Duodenal mucosa (tissue), 2 donors: ENCODE results near the gene GARIN5B.

Experiments
- H3K27ac ChIP-seq: one replicate; pipeline ENCODE4 v1.7.0; 2013; ENCODE audit warnings: low read depth, low read length
- H3K27me3 ChIP-seq, 2 donors: one replicate each; pipeline ENCODE4 v1.7.0; 2013; ENCODE audit warnings: low read length in 2 of 2, control low read depth in 1 of 2; ENCODE audit not compliant: insufficient read depth in 2 of 2, control insufficient read depth in 1 of 2
- H3K36me3 ChIP-seq, 2 donors: one replicate each; pipeline ENCODE4 v1.7.0; 2013; ENCODE audit warnings: low read length in 2 of 2, control low read depth in 1 of 2; ENCODE audit not compliant: insufficient read depth in 2 of 2, control insufficient read depth in 1 of 2
- H3K4me1 ChIP-seq, 2 donors: one replicate each; pipeline ENCODE4 v1.7.0; 2013; ENCODE audit warnings: low read length in 2 of 2, control low read depth in 1 of 2; ENCODE audit not compliant: insufficient read depth in 2 of 2, control insufficient read depth in 1 of 2
- H3K4me3 ChIP-seq, 2 donors: one replicate each; pipeline ENCODE4 v1.7.0; 2013; ENCODE audit warnings: low read length in 2 of 2, low read depth in 1 of 2
- H3K9ac ChIP-seq, 2 donors: one replicate each; pipeline ENCODE4 v1.7.0; 2013; ENCODE audit warnings: low read length in 2 of 2, low read depth in 1 of 2
- H3K9me3 ChIP-seq, 2 donors: one replicate each; pipeline ENCODE4 v1.7.0; 2013; ENCODE audit warnings: low read length in 2 of 2, control low read depth in 1 of 2; ENCODE audit not compliant: control insufficient read depth in 1 of 2

The GARIN5B gene

DNA sequence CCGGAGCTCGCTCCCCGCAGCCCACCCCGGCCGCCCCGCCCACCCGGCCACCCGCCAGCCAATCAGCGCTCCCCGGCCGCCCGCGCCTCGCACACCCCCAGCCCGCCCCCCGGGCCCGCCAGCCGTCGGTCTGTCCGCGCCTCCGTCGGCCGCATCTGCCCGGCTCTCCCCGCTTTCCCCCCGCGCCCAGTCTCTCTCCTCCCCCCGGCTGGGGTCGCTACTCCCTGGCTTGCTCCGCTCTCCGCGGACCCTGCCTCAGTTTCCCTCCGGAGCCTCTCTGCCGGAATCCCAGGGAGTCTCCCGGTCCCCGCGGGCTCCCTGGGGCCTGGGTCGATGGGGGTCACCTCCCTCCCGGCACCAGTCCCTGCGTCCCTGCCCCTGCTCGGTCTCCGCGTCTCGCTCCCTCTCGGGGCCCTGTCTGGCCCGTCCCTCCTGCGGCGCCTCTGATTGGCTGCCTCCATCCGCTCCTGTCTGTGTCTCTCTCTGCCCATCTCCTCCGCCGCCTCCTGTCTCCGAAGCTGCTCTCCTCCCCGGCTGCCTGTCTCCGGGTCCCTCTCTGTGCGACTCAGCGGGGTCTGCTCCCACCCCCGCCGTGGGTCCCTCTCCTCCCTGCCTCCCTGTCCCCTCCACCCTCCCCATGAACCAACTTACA is 6.7 kb upstream of the GARIN5B start:
- no peaks in the 10 kb centered on the region for H3K9me3 ChIP-seq
- H3K4me1 ChIP-seq: no peaks in the 10 kb centered on the region
- H3K27ac ChIP-seq: no peak overlapping the region
- no peaks in the 10 kb centered on the region for H3K36me3 ChIP-seq
- no peak overlapping the region for H3K9ac ChIP-seq
- peaks cover 47 to 49% of the 10 kb centered on the region in 2 donors for H3K27me3 ChIP-seq
- H3K4me3 ChIP-seq: peak overlapping the region in 1 of 2 donors; percentile 21

DNA sequence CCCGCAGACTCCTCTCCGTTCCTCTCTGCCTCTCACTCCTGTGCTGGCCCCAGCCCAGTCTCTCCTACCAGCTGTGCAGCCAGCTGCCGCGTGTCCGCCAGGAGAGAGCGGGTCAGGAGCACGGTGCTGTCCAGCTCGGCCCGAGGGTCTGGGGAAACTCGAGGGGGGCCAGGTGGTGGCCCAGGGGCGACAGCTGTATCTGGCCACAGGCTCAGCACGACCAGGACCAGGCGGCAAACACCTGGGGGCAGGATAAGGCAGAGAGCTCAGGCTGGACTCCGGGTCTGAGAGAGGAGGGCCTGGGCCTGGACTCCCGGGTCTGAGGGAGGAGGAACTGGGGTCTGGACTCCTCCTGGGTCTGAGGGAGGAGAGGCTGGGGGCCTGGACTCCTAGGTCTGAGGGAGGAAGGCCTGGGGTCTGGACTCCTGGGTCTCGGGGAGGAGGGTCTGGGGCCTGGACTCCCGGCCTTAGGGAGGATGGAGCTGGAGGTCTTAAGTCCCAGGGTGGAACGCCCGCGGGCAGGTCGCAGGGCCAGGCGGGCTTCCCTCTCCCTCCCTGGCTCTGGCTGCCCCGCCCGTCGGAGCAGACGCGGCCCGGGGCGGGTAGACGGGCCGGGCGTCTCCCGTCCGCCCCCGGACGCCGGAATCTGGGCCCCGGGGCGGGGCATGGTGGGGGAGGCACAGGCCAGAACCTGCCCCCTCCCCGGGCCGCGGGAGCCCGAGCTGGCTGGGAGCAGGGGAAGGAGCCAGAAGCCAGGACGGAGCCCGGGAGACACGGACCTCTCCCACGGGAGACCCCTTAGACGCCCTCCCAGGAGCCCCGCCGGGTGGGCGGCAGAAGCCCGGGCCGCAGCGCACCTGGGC is 5.9 kb upstream of the GARIN5B start:
- H3K4me3 ChIP-seq: no peak overlapping the region
- H3K36me3 ChIP-seq: no peaks in the 10 kb centered on the region
- no peak overlapping the region for H3K27ac ChIP-seq
- no peak overlapping the region for H3K9ac ChIP-seq
- no peaks in the 10 kb centered on the region for H3K4me1 ChIP-seq
- peaks cover 41 to 45% of the 10 kb centered on the region in 2 donors for H3K27me3 ChIP-seq
- H3K9me3 ChIP-seq: no peaks in the 10 kb centered on the region

DNA sequence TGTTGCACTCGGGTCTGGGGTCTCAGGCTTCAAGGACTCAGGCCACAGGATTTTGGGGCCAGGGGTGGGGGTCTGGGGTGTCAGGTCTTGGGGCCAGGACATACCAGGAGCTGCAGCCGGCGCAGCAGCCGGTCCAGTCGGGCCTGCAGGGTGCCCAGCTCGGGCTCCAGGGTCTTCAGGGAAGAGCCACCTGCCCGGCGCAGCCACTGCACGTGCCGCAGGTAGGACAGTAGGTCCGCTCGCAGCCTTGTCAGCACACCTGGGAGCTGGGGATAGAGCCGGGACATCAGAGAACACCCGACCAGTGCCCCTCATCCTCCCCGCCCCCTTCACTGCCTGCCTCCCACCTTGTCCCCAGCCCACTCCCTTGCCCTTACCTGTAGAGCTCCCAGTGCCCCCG is 5.0 kb upstream of the GARIN5B start:
- Histone ChIP-seq H3K4me3 (no peak overlapping the region), H3K36me3 (no peaks in the 10 kb centered on the region), H3K4me1 (no peaks in the 10 kb centered on the region), H3K9ac (no peak overlapping the region), H3K27me3 (peaks cover 36 to 40% of the 10 kb centered on the region in 2 donors), H3K9me3 (no peaks in the 10 kb centered on the region), H3K27ac (no peak overlapping the region)

DNA sequence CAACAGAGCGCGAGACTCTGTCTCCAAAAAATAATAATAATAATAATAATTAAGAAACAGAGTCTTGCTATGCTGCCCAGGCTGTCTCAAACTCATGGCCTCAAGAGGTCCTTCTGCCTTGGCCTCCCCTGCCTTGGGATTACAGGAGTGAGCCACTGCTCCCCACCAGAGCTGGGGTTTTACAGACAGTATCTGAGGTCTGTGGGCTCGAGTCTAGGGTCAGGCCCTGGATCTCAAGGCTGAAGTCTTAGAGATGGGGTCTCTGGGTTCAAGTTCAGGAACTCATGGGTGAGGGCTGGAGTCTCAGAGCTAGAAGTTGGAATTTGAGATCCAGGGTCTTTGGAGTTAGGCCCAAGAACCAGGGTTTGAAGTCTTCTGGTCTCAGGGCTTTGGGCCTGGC is 3.7 kb upstream of the GARIN5B start:
- Histone ChIP-seq H3K4me3 (no peak overlapping the region), H3K9ac (no peak overlapping the region), H3K27ac (no peak overlapping the region), H3K9me3 (no peaks in the 10 kb centered on the region), H3K4me1 (no peaks in the 10 kb centered on the region), H3K36me3 (no peaks in the 10 kb centered on the region), H3K27me3 (peaks cover 27 to 29% of the 10 kb centered on the region in 2 donors)

DNA sequence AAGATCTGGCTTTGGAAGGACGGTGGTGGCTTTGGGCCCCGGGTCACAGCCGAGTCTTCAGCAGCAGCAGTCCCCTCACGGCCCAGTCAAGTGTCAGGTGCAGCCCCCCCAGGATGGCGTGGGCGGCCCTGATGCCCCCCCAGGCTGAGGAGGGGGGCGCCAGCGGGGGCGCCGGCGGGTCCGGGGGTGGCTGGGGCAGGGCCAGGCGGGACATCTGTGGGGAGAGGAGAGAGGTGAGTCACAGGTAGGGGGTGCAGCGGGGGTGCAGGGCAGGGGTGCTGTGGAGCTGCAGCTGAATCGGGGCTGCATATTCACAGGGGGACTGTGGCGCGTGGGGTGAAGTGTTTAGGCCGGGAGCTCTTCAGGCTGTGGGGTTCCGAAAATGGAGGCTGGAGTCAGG is 2.9 kb upstream of the GARIN5B start:
- H3K9me3 ChIP-seq: no peaks in the 10 kb centered on the region
- H3K27me3 ChIP-seq: peaks cover 24% of the 10 kb centered on the region in 2 donors
- no peak overlapping the region for H3K4me3 ChIP-seq
- no peak overlapping the region for H3K9ac ChIP-seq
- H3K4me1 ChIP-seq: no peaks in the 10 kb centered on the region
- H3K36me3 ChIP-seq: no peaks in the 10 kb centered on the region
- no peak overlapping the region for H3K27ac ChIP-seq

DNA sequence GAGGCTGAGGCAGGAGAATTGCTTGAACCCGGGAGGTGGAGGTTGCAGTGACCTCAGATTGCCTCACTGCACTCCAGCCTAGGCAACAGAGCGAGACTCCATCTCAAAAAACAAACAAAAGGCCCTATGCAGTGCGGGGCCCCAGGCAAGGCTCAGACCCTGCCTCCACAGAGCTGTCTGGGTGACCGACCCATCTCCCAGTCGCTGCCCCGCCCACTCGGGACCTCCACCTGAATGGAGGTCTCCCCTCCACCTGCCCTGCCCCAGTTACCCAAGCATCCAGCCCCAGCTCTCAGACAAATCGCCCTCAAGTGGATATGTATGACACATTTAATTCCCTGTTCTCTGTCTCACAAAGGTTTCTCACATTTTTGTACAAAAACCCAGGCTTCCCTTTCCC is 2.2 kb upstream of the GARIN5B start:
- Histone ChIP-seq H3K4me1 (no peaks in the 10 kb centered on the region), H3K4me3 (no peak overlapping the region), H3K9ac (no peak overlapping the region), H3K27ac (no peak overlapping the region), H3K36me3 (no peaks in the 10 kb centered on the region), H3K27me3 (peaks cover 18 to 20% of the 10 kb centered on the region in 2 donors), H3K9me3 (no peaks in the 10 kb centered on the region)

DNA sequence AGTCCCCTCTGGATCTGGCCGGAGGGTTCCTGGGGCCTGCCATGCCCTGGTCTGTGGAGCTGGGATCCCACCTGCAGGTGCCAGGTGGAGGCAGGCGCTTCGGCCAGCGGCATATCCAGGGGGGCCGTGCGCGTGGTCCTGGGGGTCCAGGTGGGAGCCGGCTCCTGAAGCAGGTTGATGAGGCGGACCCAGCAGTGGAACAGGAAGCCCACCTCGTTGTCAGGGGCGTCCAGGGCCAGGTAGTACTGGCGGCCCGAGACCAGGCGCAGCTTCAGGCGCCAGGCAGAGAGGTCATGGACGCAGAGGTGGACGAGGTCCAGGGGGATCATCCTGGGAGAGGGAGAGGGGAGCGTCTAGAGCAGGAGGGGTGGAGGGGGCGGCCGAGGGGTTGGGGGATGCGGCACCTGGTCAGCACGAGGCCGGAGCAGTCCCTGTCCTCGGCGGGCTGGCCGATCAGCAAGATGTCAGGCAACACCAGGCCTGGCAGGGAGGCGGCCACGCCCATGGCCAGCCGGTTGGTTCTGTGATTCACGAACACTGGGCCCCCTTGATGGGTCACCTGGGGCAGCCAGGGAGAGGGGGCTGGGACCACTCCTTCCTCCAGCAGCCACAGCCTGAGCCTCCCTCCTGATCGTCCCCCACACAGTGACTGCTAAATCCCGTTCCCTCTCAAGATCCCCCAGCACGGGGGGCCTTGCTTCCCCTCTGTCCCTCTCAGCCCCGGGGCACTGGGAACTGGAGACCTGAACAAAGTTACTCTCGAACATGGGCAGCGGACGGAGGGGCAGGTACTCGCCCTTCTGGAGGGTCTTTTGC is 678 bp downstream of the GARIN5B start:
- H3K27ac ChIP-seq: no peak overlapping the region
- no peaks in the 10 kb centered on the region for H3K9me3 ChIP-seq
- H3K4me3 ChIP-seq: no peak overlapping the region
- no peaks in the 10 kb centered on the region for H3K27me3 ChIP-seq
- H3K4me1 ChIP-seq: no peaks in the 10 kb centered on the region
- H3K9ac ChIP-seq: no peak overlapping the region
- no peaks in the 10 kb centered on the region for H3K36me3 ChIP-seq

DNA sequence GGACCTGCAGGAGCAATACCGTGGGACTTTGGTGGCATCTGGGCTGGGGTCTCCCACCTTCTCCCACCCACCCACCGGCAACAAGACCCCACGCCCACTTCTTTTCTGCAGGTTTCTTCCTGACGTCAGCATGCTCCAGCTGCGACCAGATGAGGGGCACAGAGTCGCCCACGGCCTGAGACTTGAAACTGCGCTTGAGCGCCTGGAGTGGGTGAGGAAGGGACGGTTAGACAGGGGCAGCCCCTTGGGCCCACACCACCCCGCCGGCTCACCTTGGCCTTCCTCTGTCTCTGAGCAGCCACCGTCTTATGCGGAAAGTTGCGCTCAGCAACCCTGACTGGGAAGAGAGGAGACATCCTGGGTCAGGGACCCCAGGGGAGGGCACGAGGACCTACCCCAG is 2.2 kb downstream of the GARIN5B start:
- no peak overlapping the region for H3K27ac ChIP-seq

DNA sequence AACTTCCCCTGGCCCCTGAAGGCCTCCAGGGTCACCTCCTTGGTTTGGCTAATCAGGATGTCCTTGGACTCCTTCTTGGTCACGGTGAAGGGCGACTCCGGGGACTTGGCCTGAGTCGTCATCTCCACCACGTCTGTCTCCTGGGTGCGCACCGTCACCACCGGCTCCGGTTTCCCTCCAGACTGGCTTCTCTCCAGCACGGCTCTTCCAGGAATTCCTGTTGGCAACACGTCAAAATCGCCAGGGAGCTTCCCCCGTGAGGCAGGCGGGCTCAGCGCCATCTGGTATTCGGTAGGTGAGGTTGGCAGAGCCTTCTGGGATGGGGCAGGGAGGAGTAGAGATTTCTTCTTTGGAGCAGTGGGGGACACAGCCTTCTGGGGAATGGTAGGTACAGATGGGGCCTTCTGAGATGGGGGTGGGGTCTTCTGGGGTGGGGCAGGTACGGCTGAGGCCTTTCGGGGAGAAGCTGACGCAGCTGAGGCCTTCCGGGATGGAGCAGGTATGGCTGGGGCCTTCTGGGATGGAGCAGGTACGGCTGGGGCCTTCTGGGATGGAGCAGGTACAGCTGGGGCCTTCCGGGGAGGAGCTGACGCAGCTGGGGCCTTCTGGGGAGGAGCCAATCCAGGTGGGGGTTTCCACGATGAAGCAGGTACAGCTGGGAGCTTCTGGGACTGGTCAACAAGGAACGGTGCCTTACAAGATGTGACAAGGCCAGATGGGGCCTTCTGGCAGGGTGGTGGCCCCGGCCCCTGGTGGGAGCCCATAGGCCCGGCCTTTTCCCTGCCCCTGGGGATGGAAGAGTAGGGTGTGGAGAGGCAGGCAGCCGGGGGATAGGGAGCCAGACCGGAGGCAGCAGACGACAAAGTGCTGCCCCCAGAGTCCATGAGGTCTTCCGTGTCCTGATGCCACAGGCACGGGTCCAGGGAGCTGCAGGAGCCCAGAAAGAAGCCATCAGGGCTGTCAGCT is 3.8 kb downstream of the GARIN5B start:
- no peaks in the 10 kb centered on the region for H3K9me3 ChIP-seq
- no peak overlapping the region for H3K9ac ChIP-seq
- H3K27ac ChIP-seq: no peak overlapping the region
- H3K4me1 ChIP-seq: no peaks in the 10 kb centered on the region
- H3K36me3 ChIP-seq: no peaks in the 10 kb centered on the region
- H3K4me3 ChIP-seq: no peak overlapping the region
- H3K27me3 ChIP-seq: peaks cover 5 to 7% of the 10 kb centered on the region in 2 donors

More for the DNA sequence above, 2.2 kb downstream of the GARIN5B start:
- Histone ChIP-seq H3K4me3 (no peak overlapping the region), H3K9ac (no peak overlapping the region), H3K27me3 (peaks cover 0 to 3% of the 10 kb centered on the region in 2 donors), H3K4me1 (no peaks in the 10 kb centered on the region), H3K9me3 (no peaks in the 10 kb centered on the region), H3K36me3 (no peaks in the 10 kb centered on the region)
